WTC11 (cell line): ENCODE measurements around the gene CARD11. TPM values are rescaled to one million over a fixed set of nuclear protein-coding genes. Genes with fewer than 3 reads are reported as not detected.
"Not testable (repeated sequence)": the region's sequence is repeated elsewhere in the genome, so short reads cannot be mapped to it uniquely, and the experiment has no call there.

Experiments used
- ATAC-seq: fragments of 200-7000 bp; cut with Tn5 transposase; 2 replicates; pipeline ENCODE4 v1.10.0; 2021; ENCODE audit warnings: mild to moderate bottlenecking, moderate library complexity
- CTCF ChIA-PET: fragments of 300-600 bp; sonication (Branson Sonifier 250); formaldehyde crosslinking; loops from one replicate; lab custom pipeline; 2021; ENCODE audit warnings: antibody characterized with exemption; lab: Charles Lee
- POLR2A ChIA-PET: fragments of 350-600 bp; sonication (Branson Sonifier 250); formaldehyde crosslinking; loops from one replicate; lab custom pipeline; 2021; ENCODE audit warnings: antibody characterized with exemption; lab: Charles Lee
- DNase-seq: peaks from one replicate; pipeline ENCODE4 v3.0.0; 2021; ENCODE audit warnings: low spot score
- H3K27ac Mint-ChIP-seq: 2 replicates; pipeline ENCODE4 v1.8.0; 2021; ENCODE audit warnings: mixed read lengths
- H3K27me3 Mint-ChIP-seq: 2 replicates; pipeline ENCODE4 v1.8.0; 2021; ENCODE audit warnings: low read depth, mild to moderate bottlenecking, moderate library complexity, mixed read lengths
- H3K36me3 Mint-ChIP-seq: 2 replicates; pipeline ENCODE4 v1.8.0; 2021; ENCODE audit warnings: mixed read lengths
- H3K4me1 Mint-ChIP-seq: 2 replicates; pipeline ENCODE4 v1.8.0; 2022; ENCODE audit warnings: mixed read lengths
- H3K4me3 Mint-ChIP-seq: 2 replicates; pipeline ENCODE4 v1.8.0; 2021; ENCODE audit warnings: mild to moderate bottlenecking, moderate library complexity, mixed read lengths
- H3K9me3 Mint-ChIP-seq: 2 replicates; pipeline ENCODE4 v1.8.0; 2021; ENCODE audit warnings: mixed read lengths
- ATF1 ChIP-seq: sonication (generic); formaldehyde crosslinking; IDR thresholded peaks from 2 replicates; pipeline ENCODE4 v1.8.1; 2023; ENCODE audit warnings: mild to moderate bottlenecking, moderate library complexity, missing genetic modification reagents
- ATF3 ChIP-seq: sonication (generic); formaldehyde crosslinking; conservative IDR thresholded peaks from 2 replicates; pipeline ENCODE4 v1.8.1; 2022; ENCODE audit warnings: mild to moderate bottlenecking, missing genetic modification reagents
- CTCF ChIP-seq: fragments of 200-600 bp; IDR thresholded peaks from 2 replicates; pipeline ENCODE4 v1.8.0; 2022; ENCODE audit warnings: antibody characterized with exemption
- ERG ChIP-seq: fragments of 250-450 bp; sonication (Bioruptor Pico); IDR thresholded peaks from 2 replicates; pipeline ENCODE4 v1.8.0; 2021; ENCODE audit warnings: mild to moderate bottlenecking
- FOXJ3 ChIP-seq: sonication (generic); formaldehyde crosslinking; IDR thresholded peaks from 2 replicates; pipeline ENCODE4 v1.9.0; 2021; ENCODE audit warnings: missing genetic modification reagents, mild to moderate bottlenecking, borderline replicate concordance
- FOXK1 ChIP-seq: sonication (generic); formaldehyde crosslinking; IDR thresholded peaks from 2 replicates; pipeline ENCODE4 v1.8.0; 2022; ENCODE audit warnings: mild to moderate bottlenecking, moderate library complexity, missing genetic modification reagents
- JUN ChIP-seq: sonication (generic); formaldehyde crosslinking; IDR thresholded peaks from 2 replicates; pipeline ENCODE4 v1.8.0; 2023; ENCODE audit warnings: mild to moderate bottlenecking, missing genetic modification reagents
- MLX ChIP-seq: sonication (generic); formaldehyde crosslinking; IDR thresholded peaks from 2 replicates; pipeline ENCODE4 v1.8.1; 2023; ENCODE audit warnings: mild to moderate bottlenecking, missing genetic modification reagents, moderate library complexity
- NFE2L1 ChIP-seq: sonication (generic); formaldehyde crosslinking; IDR thresholded peaks from 2 replicates; pipeline ENCODE4 v1.8.1; 2023; ENCODE audit warnings: missing genetic modification reagents
- RORB ChIP-seq: fragments of 250-450 bp; sonication (Bioruptor Pico); IDR thresholded peaks from 2 replicates; pipeline ENCODE4 v1.9.0; 2021; ENCODE audit warnings: mild to moderate bottlenecking
- SMAD3 ChIP-seq: sonication (generic); formaldehyde crosslinking; IDR thresholded peaks from 2 replicates; pipeline ENCODE4 v1.8.0; 2022; ENCODE audit warnings: missing genetic modification reagents, mild to moderate bottlenecking, borderline replicate concordance
- SMAD4 ChIP-seq: sonication (generic); formaldehyde crosslinking; IDR thresholded peaks from 2 replicates; pipeline ENCODE4 v1.8.0; 2022; ENCODE audit warnings: mild to moderate bottlenecking, missing genetic modification reagents
- SOX15 ChIP-seq: fragments of 250-450 bp; sonication (Bioruptor Pico); IDR thresholded peaks from 2 replicates; pipeline ENCODE4 v1.9.0; 2021; ENCODE audit warnings: mild to moderate bottlenecking
- TEAD1 ChIP-seq: sonication (generic); formaldehyde crosslinking; IDR thresholded peaks from 2 replicates; pipeline ENCODE4 v1.8.0; 2022; ENCODE audit warnings: mild to moderate bottlenecking, missing genetic modification reagents
- ZSCAN18 ChIP-seq: fragments of 250-450 bp; sonication (Bioruptor Pico); IDR thresholded peaks from 2 replicates; pipeline ENCODE4 v2.1.2; 2022; ENCODE audit warnings: mild to moderate bottlenecking, moderate library complexity
- total RNA-seq: library from RNA; stranded (reverse); gene quantifications from 3 replicates; pipeline ENCODE4 v1.2.3, GENCODE V29; 2021

The CARD11 gene
- total RNA-seq, 1 experiment from 2014 or later: 40.8 TPM

- no peak for TF ChIP-seq FOXJ3 (CRISPR knock-in tag)
- TF ChIP-seq NFE2L1 (CRISPR knock-in tag): no peak
- TF ChIP-seq ERG: no peak
Observed at GRCh38 chr7:2922866-2923265, 120.8 kb downstream of the CARD11 start (continued).

- Mint-ChIP-seq H3K4me3 (no peak overlapping the region), H3K4me1 (no peaks in the 10 kb centered on the region), H3K27me3 (no peaks in the 10 kb centered on the region), H3K27ac (no peak overlapping the region), H3K9me3 (peaks cover 12% of the 10 kb centered on the region), H3K36me3 (peaks cover 15% of the 10 kb centered on the region)
- POLR2A ChIA-PET: interaction anchor here (0.6 kb wide), 1 partner anchor 319 kb away, joined by 3 read pairs; no protein-coding TSS in a partner anchor
- no peak for ATAC-seq
- CTCF ChIA-PET: interaction anchor here (0.6 to 2.8 kb wide), 40 partner anchors 8 to 669 kb away, joined by 3 to 23 read pairs (median 5); partner anchors contain the start of gene CARD11
- DNase-seq: no peak
- TF ChIP-seq SOX15 (CRISPR knock-in tag): no peak
Observed at GRCh38 chr7:2922348-2922691, 121.3 kb downstream of the CARD11 start.

GRCh38 chr7:2921653-2922347 is 121.9 kb downstream of the CARD11 start:
- DNase-seq: peak; percentile 69
- Mint-ChIP-seq H3K9me3 (peaks cover 12% of the 10 kb centered on the region), H3K36me3 (peaks cover 15% of the 10 kb centered on the region), H3K27me3 (no peaks in the 10 kb centered on the region), H3K4me1 (no peaks in the 10 kb centered on the region), H3K27ac (peak overlapping the region; percentile 45)
- ChIA-PET POLR2A (interaction anchor here (0.6 kb wide), 1 partner anchor 319 kb away, joined by 3 read pairs; no protein-coding TSS in a partner anchor), CTCF (interaction anchor here (0.6 to 2.8 kb wide), 43 partner anchors 8 to 669 kb away, joined by 3 to 23 read pairs (median 5); partner anchors contain the start of gene CARD11)
- peak; percentile 81 for ATAC-seq
- TF ChIP-seq JUN (no peak), SMAD3 (no peak), NFE2L1 (CRISPR knock-in tag) (no peak), MLX (CRISPR knock-in tag) (no peak), CTCF (peak; percentile 68), TEAD1 (CRISPR knock-in tag) (no peak), FOXK1 (CRISPR knock-in tag) (no peak)
- TF ChIP-seq, all 79 proteins: peak for 1
- H3K4me3 Mint-ChIP-seq: no peak overlapping the region

GRCh38 chr7:2920956-2921652 is 122.6 kb downstream of the CARD11 start:
- Mint-ChIP-seq H3K4me3 (no peak overlapping the region), H3K4me1 (no peaks in the 10 kb centered on the region), H3K36me3 (peaks cover 15% of the 10 kb centered on the region), H3K27ac (peak overlapping the region; percentile 40; the same call in 1 of the 2 replicates)
- CTCF ChIA-PET: interaction anchor here (0.6 to 2.8 kb wide), 31 partner anchors 9 to 670 kb away, joined by 3 to 23 read pairs (median 6); partner anchors contain the start of gene CARD11
- no peak for ATAC-seq
- TF ChIP-seq ZSCAN18 (CRISPR knock-in tag) (no peak), ATF3 (CRISPR knock-in tag) (no peak), RORB (CRISPR knock-in tag) (no peak), SMAD4 (CRISPR knock-in tag) (no peak), ATF1 (CRISPR knock-in tag) (no peak)
- TF ChIP-seq, all 79 proteins: peak for 0
- DNase-seq: no peak
- POLR2A ChIA-PET: no interaction called here
- no peaks in the 10 kb centered on the region for H3K27me3 Mint-ChIP-seq
- peaks cover 12% of the 10 kb centered on the region for H3K9me3 Mint-ChIP-seq

GRCh38 chr7:2920480-2920879 is 123.2 kb downstream of the CARD11 start:
- not testable (repeated sequence) for H3K4me1 Mint-ChIP-seq, H3K27ac Mint-ChIP-seq, ATAC-seq, H3K27me3 Mint-ChIP-seq, DNase-seq, H3K4me3 Mint-ChIP-seq
- POLR2A ChIA-PET: interaction anchor here (0.5 kb wide), 1 partner anchor 75 kb away, joined by 3 read pairs; no protein-coding TSS in a partner anchor
- H3K36me3 Mint-ChIP-seq: peaks cover 15% of the 10 kb centered on the region
- CTCF ChIA-PET: interaction anchor here (1.5 to 1.9 kb wide), 2 partner anchors 15 to 73 kb away, joined by 5 to 7 read pairs; no protein-coding TSS in a partner anchor
- H3K9me3 Mint-ChIP-seq: peaks cover 12% of the 10 kb centered on the region
